IMR-90 (cell line): Measurements from ENCODE around the gene VPS13C. TPM values are rescaled to one million over a fixed set of nuclear protein-coding genes. Genes with fewer than 3 reads are reported as not detected.

Source experiments
- ATAC-seq: fragments of 200-7000 bp; cut with Tn5 transposase; 2 replicates; pipeline ENCODE4 v1.9.1; 2020; ENCODE audit warnings: low read depth, mild to moderate bottlenecking, moderate library complexity
- BruUV-seq: library from RNA; stranded (reverse); fragments of 400-500 nt; replicated peaks from 2 replicates; lab custom pipeline; 2021; lab: Mats Ljungman, UMichigan
- CTCF ChIA-PET: fragments of 300-600 bp; formaldehyde crosslinking; extraction: SDS; loops from one replicate; lab custom pipeline; 2021; ENCODE audit warnings: antibody characterized with exemption; lab: Yijun Ruan, JAX
- POLR2A ChIA-PET: fragments of 300-600 bp; sonication (Branson Sonifier 250); formaldehyde crosslinking; loops from one replicate; lab custom pipeline; 2022; ENCODE audit warnings: antibody characterized with exemption; ENCODE audit not compliant: unreplicated experiment; lab: Charles Lee
- DNase-seq: peaks from one replicate; pipeline ENCODE4 v3.0.0; 2013
- H2AFZ ChIP-seq: replicated peaks from 2 replicates; pipeline ENCODE3; 2013; ENCODE audit warnings: low read length, mild to moderate bottlenecking; ENCODE audit not compliant: poor library complexity
- H2AK5ac ChIP-seq: 2 replicates; pipeline ENCODE4 v1.6.1; 2013; ENCODE audit warnings: low read depth, low read length, inconsistent platforms
- H2AK9ac ChIP-seq: replicated peaks from 2 replicates; pipeline ENCODE3; 2013; ENCODE audit warnings: mild to moderate bottlenecking, low read depth, low read length, moderate library complexity; ENCODE audit not compliant: poor library complexity
- H2BK120ac ChIP-seq: 2 replicates; pipeline ENCODE4 v1.6.1; 2013; ENCODE audit warnings: low read depth, low read length, inconsistent platforms
- H2BK15ac ChIP-seq: 3 replicates; pipeline ENCODE4 v1.6.1; 2013; ENCODE audit warnings: low read depth, low read length, inconsistent platforms
- H2BK20ac ChIP-seq: 2 replicates; pipeline ENCODE4 v1.6.1; 2013; ENCODE audit warnings: low read depth, mild to moderate bottlenecking, inconsistent platforms, low read length, moderate library complexity
- H2BK5ac ChIP-seq: 2 replicates; pipeline ENCODE4 v1.6.1; 2013; ENCODE audit warnings: mild to moderate bottlenecking, low read depth, low read length, inconsistent platforms; ENCODE audit not compliant: poor library complexity, severe bottlenecking
- H3K14ac ChIP-seq: replicated peaks from 2 replicates; pipeline ENCODE4 v1.6.1; 2013; ENCODE audit warnings: low read depth, low read length, inconsistent platforms
- H3K18ac ChIP-seq: 2 replicates; pipeline ENCODE4 v1.6.1; 2013; ENCODE audit warnings: low read depth, low read length, control low read depth
- H3K23ac ChIP-seq: 2 replicates; pipeline ENCODE4 v1.6.1; 2013; ENCODE audit warnings: low read depth, low read length, inconsistent platforms
- H3K27ac ChIP-seq: 2 replicates; pipeline ENCODE4 v1.5.1; 2013; ENCODE audit warnings: mild to moderate bottlenecking, control low read depth, low read length; ENCODE audit not compliant: insufficient read depth
- H3K27me3 ChIP-seq: 2 replicates; pipeline ENCODE4 v1.6.1; 2013; ENCODE audit warnings: low read length; ENCODE audit not compliant: control insufficient read depth, insufficient read depth
- H3K36me3 ChIP-seq: 2 replicates; pipeline ENCODE4 v1.6.1; 2013; ENCODE audit warnings: low read length, mixed read lengths; ENCODE audit not compliant: control insufficient read depth, insufficient read depth
- H3K4ac ChIP-seq: 2 replicates; pipeline ENCODE4 v1.6.1; 2013; ENCODE audit warnings: low read depth, low read length, inconsistent platforms
- H3K4me1 ChIP-seq: 2 replicates; pipeline ENCODE4 v1.6.1; 2013; ENCODE audit warnings: low read length, mixed read lengths; ENCODE audit not compliant: control insufficient read depth, insufficient read depth
- H3K4me2 ChIP-seq: 2 replicates; pipeline ENCODE4 v1.6.1; 2013; ENCODE audit warnings: low read depth, mild to moderate bottlenecking, control low read depth, low read length, moderate library complexity
- H3K4me3 ChIP-seq: 2 replicates; pipeline ENCODE4 v1.5.1; 2013; ENCODE audit warnings: low read depth, mild to moderate bottlenecking, control low read depth, low read length, moderate library complexity; ENCODE audit not compliant: insufficient read depth
- H3K56ac ChIP-seq: 2 replicates; pipeline ENCODE4 v1.6.1; 2013; ENCODE audit warnings: low read length, inconsistent platforms; ENCODE audit not compliant: insufficient read depth; ENCODE audit errors: extremely low read depth
- H3K79me1 ChIP-seq, 2 experiments: 2 replicates each; pipeline ENCODE4 v1.6.1; 2013; ENCODE audit warnings: low read length in 2 of 2, inconsistent platforms in 1 of 2, low read depth in 1 of 2
- H3K9ac ChIP-seq: 2 replicates; pipeline ENCODE4 v1.6.1; 2013; ENCODE audit warnings: low read depth, low read length, control low read depth
- H3K9me1 ChIP-seq: 2 replicates; pipeline ENCODE4 v1.6.1; 2013; ENCODE audit warnings: low read length, inconsistent platforms; ENCODE audit not compliant: insufficient read depth
- H3K9me3 ChIP-seq: 2 replicates; pipeline ENCODE4 v1.6.1; 2013; ENCODE audit warnings: low read length; ENCODE audit not compliant: control insufficient read depth, insufficient read depth
- H4K20me1 ChIP-seq: 2 replicates; pipeline ENCODE4 v1.6.1; 2013; ENCODE audit warnings: low read length, inconsistent platforms; ENCODE audit not compliant: insufficient read depth
- H4K5ac ChIP-seq: 2 replicates; pipeline ENCODE4 v1.6.1; 2013; ENCODE audit warnings: mild to moderate bottlenecking, low read depth, low read length, control low read depth
- H4K8ac ChIP-seq, 2 experiments: 2 replicates each; pipeline ENCODE4 v1.6.1; 2013; ENCODE audit warnings: low read depth in 2 of 2, low read length in 2 of 2, control low read depth in 1 of 2, inconsistent platforms in 1 of 2
- H4K91ac ChIP-seq: 2 replicates; pipeline ENCODE4 v1.6.1; 2013; ENCODE audit warnings: low read depth, low read length, inconsistent platforms; ENCODE audit not compliant: insufficient read depth
- RFX5 ChIP-seq: IDR thresholded peaks from 2 replicates; pipeline ENCODE4 v1.8.0; 2012; ENCODE audit warnings: low read depth, mild to moderate bottlenecking, low read length, moderate library complexity
- USF2 ChIP-seq: fragments of 150-350 bp; IDR thresholded peaks from 2 replicates; pipeline ENCODE4 v1.6.1; 2017; ENCODE audit warnings: mild to moderate bottlenecking, antibody characterized with exemption, low read length, low read depth
- WGBS, 2 experiments: methylation state at CpG; one replicate each; pipeline versions ENCODE4 v1.1.5 to v1.1.7; 2013; ENCODE audit warnings: missing lambda C conversion rate in 2 of 2; ENCODE audit not compliant: insufficient read length in 1 of 2; ENCODE audit errors: extremely low coverage in 2 of 2; 5-methylcytosine and 5-hydroxymethylcytosine counted together
- dilution Hi-C: fragments of 300-500 bp; cut with HindIII; formaldehyde crosslinking; loops from one replicate; pipeline ENCODE4 v1.14.3; 2018; ENCODE audit warnings: low sequenced_read_pairs; ENCODE audit not compliant: unreplicated experiment
- in situ Hi-C: fragments of 300-500 bp; cut with MboI; formaldehyde crosslinking; loops from 3 replicates; pipeline ENCODE4 v1.14.3; 2019; ENCODE audit warnings: low sequenced_read_pairs, inconsistent platforms, mixed read lengths
- intact Hi-C: fragments of 100-400 bp; cut with micrococcal nuclease; formaldehyde crosslinking; loops from 2 replicates; pipeline ENCODE4 v1.10.0; 2022
- polyA plus RNA-seq, 3 experiments: library from polyadenylated mRNA; depleted of rRNA; stranded (reverse); fragments of >200 nt; gene quantifications; 2 replicates each; pipeline ENCODE4 v1.2.3, GENCODE V29; 2012; ENCODE audit warnings: low replicate concordance in 1 of 3
- total RNA-seq: library from RNA; depleted of rRNA; stranded (reverse); fragments of >200 nt; gene quantifications from 2 replicates; pipeline ENCODE4 v1.2.3, GENCODE V29; 2012

Gene VPS13C
- total and polyA plus RNA-seq, 2 of the 4 experiments (the other 2 are of a cell fraction) = 8.1 to 32.8 TPM

GRCh38 chr15:61890106-61890505 is 170.1 kb downstream of the VPS13C start:
- Histone ChIP-seq H3K56ac (no peak overlapping the region), H3K4me2 (no peak overlapping the region), H2AK5ac (no peak overlapping the region), H3K4me3 (no peak overlapping the region), H2BK120ac (no peak overlapping the region), H3K79me1 (no peaks in the 10 kb centered on the region), H2BK5ac (no peak overlapping the region), H2AK9ac (no peak overlapping the region), H3K9me1 (0 out of 2 replicates have a peak, but pooled peaks cover 3% of the 10 kb centered on the region), H3K18ac (no peak overlapping the region), H3K4ac (no peak overlapping the region), H3K23ac (no peak overlapping the region), H4K8ac (no peak overlapping the region), H3K9me3 (peaks cover 3% of the 10 kb centered on the region; the same call in 1 of the 2 replicates), H3K14ac (no peak overlapping the region), H4K20me1 (no peaks in the 10 kb centered on the region), H2BK15ac (no peak overlapping the region), H3K36me3 (0 out of 2 replicates have a peak, but pooled peaks cover 2% of the 10 kb centered on the region), H3K9ac (no peak overlapping the region), H3K27ac (no peak overlapping the region), H3K27me3 (no peaks in the 10 kb centered on the region), H2BK20ac (no peak overlapping the region), H4K91ac (no peak overlapping the region), H2AFZ (no peak overlapping the region), H4K5ac (no peak overlapping the region), H3K4me1 (no peaks in the 10 kb centered on the region)
- BruUV-seq = no TSS peak
- intact Hi-C loops = no loop called here
- in situ Hi-C loops = no loop called here
- DNase-seq = no peak
- POLR2A ChIA-PET = no interaction called here
- no CpG with 5 or more reads among the region's 2 CpGs for WGBS, 2 experiments
- CTCF ChIA-PET = interaction anchor here (0.5 kb wide), 1 partner anchor 188 kb away, joined by 4 read pairs; no protein-coding TSS in a partner anchor
- ATAC-seq = no peak
- no peak for TF ChIP-seq RFX5
- TF ChIP-seq USF2 = no peak
- dilution Hi-C loops = no loop called here
